GM18499 (cell line): Measurements from ENCODE around the gene SLC9A5.

ENCODE experiments used
- ATAC-seq: cut with Tn5 transposase; IDR thresholded peaks from one replicate; pipeline ENCODE4 v1.9.1; 2021; ENCODE audit warnings: moderate number of reproducible peaks; ENCODE audit not compliant: insufficient read depth, unreplicated experiment

Gene SLC9A5

DNA sequence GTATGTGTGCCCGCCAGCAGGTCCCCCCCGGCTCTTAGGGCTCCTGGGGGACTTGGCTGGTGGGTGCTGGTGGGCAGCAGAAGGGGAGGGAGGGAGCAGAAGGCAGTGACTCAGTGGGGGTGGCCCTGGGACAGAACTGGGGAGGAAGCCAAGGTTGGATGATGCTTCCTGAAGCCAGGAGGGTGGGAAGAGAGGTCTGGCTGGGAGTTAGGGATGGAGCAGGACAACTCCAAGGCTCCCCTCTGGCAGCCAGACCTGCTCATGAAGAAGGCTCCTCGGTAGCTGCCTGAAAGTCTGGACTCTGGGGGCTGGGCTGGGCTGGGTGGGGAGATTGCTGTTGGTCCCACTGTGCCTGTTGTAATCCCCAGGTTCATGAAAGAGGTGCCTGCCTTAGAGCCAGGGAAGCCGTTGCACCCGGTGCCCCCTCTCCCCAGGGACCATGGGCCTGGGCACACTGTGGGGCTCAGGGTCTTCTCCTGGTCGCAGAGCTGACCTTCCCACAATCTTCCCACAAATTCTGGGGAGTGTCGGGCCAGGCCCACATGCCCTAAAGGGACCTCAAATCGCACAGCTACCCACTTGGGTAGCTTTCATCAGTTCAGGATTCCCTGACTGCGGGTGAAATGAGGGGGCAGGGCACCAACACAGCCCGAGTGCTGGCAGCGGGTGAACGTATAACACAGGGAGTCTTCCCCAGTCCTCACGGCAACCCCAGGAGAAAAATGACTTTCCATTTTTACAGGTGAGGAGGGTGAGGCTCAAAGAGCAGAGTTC lies 29.4 kb downstream of the SLC9A5 start:
- ATAC-seq, result no peak

DNA sequence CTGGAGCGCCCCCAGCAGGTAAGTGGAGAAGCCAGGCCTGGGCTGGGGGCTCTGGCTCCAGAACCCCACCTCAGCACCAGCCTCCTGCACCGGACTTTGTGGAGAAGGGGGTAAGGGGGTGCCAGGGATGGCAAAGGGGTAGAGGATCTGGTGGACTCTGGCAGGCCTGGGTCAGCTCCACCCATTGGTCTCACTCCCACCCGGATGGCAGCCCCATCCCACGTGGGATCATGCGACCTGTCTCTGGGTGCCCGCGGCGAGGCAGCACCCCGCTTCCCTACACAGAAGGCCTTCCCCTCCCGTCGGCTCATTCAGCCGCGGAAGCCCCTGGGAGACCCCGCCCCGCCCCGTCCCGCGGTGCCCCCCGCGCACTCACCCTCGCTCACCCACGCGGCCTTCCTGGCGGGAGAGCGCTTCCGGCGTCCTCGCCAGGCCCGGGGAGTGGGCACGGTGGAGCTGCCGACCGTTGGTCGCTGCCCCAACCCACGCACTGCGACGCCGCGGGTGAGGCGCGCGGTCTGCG lies 30.1 kb downstream of the SLC9A5 start:
- ATAC-seq, result no peak

DNA sequence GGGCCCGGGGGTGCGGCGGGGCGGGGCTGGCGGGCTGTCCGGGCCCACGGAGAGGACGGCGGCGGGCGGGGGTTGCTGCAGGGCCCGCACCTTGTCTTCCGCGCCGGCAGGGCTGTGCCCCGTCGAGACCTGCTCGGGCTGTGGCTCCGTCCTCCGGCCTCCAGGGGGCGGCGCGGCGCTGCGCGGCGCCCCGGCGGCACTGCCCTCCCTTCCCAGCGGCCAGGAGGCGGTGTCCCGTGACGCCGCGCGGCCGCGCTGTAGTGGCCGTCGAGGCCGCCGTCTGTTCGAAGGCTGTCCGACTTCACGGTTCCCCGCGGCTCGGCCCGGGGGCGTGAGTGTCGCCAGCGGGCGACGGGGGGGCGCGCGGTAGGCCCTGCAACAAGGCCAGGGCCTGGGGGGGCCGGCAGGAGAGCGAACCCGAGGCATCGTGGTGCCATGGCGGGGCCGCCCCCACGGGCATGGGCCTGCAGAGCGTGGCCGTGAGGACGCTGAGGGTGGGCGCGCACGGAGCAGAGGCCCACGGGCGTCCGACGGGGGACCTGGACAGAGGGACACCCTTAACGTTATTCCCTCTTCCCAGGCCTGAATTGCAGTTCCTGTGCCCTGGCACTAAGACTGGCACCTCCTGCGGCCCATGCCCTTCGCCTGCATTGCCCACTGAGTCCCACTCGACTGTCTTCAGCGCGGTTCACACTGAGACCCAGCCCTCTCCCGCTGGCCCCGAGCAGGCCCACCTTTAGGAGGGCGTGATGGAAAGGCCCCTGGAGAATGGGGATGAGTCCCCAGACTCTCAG lies 30.7 kb downstream of the SLC9A5 start, which contains the start of gene PLEKHG4:
PLEKHG4 (plus strand) TSS at position 237 of the 794 bp plus-strand sequence; CDS start at position 750, 513 bp downstream.
- ATAC-seq, result no peak

DNA sequence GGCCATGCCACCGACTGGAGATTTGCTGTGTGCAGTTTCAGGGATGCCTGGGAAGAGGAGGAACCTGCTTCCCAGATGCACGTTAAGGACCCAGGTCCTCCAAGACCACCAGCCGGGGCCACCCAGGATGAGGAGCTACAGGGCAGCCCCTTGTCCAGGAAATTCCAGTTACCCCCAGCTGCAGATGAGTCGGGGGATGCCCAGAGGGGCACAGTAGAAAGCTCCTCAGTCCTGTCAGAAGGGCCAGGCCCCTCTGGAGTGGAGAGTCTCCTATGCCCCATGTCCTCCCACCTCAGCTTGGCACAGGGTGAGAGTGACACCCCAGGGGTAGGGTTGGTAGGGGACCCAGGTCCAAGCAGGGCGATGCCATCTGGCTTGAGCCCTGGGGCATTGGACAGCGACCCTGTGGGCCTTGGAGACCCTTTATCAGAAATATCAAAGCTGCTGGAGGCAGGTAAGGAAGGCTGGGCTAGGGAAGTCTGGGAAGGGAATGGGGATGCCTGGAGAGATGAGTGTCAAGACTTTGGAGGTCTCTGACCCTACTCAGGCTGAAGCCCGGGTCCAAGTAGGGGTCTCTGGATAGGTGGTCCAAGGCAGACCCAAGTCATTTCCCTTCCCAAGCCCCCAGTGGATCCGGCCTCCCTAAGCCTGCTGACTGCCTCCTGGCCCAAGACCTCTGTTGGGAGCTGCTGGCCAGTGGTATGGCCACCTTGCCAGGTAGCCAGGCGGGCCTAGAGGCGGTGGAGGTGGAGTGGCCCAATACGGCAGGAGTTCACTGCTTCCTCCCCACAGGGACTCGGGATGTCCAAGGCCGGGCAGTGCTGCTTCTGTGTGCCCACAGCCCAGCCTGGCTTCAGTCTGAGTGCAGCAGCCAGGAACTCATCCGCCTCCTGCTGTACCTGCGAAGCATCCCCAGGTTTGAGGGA lies 31.6 kb downstream of the SLC9A5 start:
- ATAC-seq, result no peak

DNA sequence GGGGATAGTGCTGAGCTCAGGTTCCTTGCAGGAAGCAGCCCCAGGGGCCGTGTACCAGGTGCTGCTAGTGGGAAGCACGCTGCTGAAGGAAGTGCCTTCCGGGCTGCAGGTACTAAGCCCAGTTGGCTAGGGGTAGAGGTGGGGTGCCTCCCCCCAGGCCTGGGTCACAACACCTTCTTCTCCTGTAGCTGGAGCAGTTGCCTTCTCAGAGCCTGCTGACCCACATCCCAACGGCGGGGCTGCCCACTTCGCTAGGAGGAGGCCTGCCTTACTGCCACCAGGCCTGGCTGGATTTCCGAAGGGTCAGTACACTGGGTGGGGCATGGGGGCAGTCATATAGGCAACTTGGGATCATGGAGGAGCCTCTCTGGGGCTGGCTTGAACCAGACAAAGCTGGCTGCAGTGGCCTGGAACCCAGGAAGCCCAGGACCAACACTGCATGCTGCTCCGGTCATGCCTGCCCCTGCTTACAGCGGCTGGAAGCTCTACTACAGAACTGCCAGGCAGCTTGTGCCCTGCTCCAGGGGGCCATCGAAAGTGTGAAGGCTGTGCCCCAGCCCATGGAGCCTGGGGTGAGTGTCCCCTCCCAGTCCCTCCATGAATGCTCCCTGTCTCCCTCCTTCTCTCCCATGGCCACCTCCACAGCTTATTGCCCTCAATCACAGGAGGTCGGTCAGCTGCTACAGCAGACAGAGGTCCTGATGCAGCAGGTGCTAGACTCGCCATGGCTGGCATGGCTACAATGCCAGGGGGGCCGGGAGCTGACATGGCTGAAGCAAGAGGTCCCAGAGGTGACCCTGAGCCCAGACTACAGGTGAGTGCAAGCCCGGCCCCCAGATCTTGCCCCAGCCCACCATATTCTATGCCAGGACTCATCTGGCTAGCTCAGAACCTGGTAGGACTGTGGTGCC lies 33.0 kb downstream of the SLC9A5 start:
- no peak for ATAC-seq

DNA sequence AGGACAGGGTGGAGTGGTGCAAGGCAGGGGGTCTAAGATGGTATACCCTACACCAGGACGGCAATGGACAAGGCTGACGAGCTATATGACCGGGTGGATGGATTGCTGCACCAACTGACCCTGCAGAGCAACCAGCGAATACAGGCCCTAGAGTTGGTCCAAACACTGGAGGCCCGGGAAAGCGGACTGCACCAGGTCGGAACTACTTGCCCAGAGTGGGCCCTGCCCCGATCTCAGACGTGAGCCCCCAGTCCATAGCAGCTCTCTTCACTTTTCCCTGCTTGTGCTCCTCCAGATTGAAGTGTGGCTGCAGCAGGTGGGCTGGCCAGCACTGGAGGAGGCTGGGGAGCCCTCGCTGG lies 33.6 kb downstream of the SLC9A5 start:
- ATAC-seq, result no peak

DNA sequence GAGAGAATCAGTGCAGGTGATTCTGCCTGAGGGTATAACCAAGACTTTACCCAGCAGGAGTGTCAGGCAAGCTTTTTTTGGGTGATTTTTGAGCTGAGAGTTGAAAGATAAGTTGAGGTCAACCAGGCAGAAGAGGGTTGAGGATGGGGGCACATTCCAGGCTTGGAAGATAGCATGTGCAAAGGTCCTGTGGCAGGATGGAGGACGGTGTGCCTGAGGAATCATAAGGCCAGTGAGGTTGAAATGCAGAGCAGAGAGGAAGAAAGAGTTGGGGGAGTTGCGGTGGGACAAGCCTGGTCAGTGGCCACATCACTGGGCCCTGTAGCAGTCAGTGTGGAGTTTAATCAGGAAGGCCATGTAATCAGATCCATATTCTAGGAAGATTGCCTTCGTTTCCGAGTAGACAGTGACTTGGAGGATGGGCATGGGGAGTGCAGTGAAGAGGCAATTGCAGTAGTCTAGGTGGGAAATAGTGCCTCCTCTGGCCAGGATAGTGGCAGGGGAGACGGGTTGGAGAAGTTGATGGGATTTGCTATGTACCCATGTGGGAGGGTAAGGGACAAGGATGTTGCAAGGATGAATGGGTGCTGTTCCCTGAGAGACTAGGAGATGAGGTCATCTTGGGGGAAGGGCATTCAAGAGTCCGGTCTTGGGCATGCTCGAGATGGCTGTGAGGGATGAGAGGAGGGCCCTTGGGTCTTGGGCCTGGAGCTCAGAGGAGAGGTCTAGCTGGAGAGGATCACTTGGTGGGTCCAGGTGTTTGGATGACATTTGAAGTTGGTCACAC lies 34.5 kb downstream of the SLC9A5 start:
- no peak for ATAC-seq

- ATAC-seq, result no peak
Measured at GRCh38 chr16:67283826-67284555, 35.2 kb downstream of the SLC9A5 start.

DNA sequence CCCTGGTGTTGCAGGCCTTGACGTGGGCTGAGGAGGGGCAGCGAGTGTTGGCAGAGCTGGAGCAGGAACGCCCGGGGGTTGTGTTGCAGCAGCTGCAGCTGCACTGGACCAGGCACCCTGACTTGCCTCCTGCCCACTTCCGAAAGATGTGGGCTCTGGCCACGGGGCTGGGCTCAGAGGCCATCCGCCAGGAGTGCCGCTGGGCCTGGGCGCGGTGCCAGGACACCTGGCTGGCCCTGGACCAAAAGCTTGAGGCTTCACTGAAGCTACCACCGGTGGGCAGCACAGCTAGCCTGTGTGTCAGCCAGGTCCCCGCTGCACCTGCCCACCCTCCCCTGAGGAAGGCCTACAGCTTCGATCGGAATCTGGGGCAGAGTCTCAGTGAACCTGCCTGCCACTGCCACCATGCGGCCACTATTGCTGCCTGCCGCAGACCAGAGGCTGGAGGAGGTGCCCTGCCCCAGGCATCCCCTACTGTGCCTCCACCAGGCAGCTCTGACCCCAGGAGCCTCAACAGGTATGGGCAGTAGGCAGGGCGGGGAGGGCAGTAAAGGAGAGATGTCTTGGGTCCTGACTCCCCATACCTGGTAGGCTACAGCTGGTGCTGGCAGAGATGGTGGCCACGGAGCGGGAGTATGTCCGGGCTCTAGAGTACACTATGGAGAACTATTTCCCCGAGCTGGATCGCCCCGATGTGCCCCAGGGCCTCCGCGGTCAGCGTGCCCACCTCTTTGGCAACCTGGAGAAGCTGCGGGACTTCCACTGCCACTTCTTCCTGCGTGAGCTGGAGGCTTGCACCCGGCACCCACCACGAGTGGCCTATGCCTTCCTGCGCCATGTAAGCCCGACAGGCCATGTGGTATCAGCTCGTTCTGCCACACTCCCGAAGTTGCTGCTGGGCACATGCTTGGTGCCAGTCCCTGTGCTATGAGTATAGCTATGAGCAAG lies 36.2 kb downstream of the SLC9A5 start:
- ATAC-seq, result no peak

DNA sequence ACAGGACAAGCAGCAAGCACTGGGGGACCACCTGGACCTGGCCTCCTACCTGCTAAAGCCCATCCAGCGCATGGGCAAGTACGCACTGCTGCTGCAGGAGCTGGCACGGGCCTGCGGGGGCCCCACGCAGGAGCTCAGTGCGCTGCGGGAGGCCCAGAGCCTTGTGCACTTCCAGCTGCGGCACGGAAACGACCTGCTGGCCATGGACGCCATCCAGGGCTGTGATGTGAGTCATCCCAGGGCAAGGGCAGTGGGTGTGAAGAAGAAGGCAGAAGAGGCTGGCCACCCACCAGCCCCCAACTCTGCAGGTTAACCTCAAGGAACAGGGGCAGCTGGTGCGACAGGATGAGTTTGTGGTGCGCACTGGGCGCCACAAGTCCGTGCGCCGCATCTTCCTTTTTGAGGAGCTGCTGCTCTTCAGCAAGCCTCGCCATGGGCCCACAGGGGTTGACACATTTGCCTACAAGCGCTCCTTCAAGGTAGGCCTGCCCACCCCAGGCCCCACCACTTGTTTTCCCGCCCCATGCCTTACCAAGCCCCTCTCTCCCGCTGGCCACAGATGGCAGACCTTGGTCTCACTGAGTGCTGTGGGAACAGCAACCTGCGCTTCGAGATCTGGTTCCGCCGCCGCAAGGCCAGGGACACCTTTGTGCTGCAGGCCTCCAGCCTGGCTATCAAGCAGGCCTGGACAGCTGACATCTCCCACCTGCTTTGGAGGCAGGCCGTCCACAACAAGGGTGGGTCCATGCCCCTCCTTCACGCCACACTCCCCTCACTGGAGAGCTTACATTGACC lies 37.9 kb downstream of the SLC9A5 start:
- no peak for ATAC-seq

DNA sequence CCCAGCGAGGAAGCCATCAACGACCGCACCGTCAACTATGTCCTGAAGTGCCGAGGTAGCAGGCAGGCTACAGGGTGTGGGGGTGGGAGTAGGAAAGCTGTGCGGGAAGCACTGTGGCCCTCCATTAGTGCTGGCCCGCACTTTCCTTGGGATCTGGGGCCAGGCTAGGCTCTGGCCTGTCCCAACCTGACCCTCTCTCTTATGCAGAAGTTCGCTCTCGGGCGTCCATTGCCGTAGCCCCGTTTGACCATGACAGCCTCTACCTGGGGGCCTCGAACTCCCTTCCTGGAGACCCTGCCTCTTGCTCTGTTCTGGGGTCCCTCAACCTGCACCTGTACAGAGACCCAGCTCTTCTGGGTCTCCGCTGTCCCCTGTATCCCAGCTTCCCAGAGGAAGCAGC lies 39.2 kb downstream of the SLC9A5 start:
- no peak for ATAC-seq

- ATAC-seq, result no peak
Measured at GRCh38 chr16:67291461-67291860, 42.7 kb downstream of the SLC9A5 start.

- no peak for ATAC-seq
Measured at GRCh38 chr16:67294171-67294757, 45.5 kb downstream of the SLC9A5 start.

DNA sequence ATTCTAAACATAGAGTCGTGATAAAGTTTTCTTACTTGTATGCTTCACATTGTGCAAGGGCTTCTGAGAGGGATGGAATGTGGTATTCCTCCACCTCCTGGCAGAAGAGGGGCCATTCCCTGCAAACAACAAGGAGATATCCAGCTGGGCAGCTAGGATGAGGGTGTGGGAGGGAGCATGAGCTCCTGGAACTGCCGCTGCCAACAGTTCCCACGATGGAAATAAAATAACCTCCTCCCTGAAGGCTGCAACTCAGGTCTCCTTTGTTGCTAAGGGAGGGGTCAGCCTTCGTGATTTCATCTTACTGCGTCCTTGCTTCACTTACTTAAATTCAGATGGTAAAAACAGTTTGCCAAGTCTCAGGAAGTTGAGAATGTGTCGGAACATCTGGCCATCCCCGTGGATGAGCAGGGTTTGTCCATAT lies 46.2 kb downstream of the SLC9A5 start:
- no peak for ATAC-seq

- no peak for ATAC-seq
Measured at GRCh38 chr16:67296420-67296819, 47.6 kb downstream of the SLC9A5 start.

DNA sequence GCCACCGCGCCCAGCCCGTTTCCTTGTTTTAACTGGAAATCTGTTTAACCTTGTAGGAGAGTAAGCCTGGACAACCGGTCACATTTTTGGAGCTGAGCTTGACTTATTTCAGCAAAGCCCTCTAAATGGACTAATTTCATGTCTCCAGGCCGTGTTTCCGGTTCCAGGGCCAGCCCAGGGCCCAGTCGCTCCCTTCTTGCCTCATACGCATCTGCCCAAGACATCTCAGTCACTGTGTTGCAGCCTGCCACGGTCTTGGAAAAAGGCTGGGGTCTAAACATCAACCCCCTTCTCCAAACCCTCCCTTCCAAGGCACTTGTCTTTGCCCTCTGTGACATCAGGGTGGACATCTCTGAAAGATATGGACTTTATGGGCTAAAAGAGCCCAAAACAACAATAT lies 49.5 kb downstream of the SLC9A5 start:
- ATAC-seq, result no peak
